Endothelial cell of hepatic sinusoid (primary cell): ENCODE measurements around the gene CD47.

Experiments
- in situ Hi-C: cut with HindIII; loops from 2 replicates; pipeline ENCODE4 v1.10.0; 2017; ENCODE audit warnings: low sequenced_read_pairs

CD47 gene

GRCh38 chr3:108093616-108094015, 2.8 kb upstream of the CD47 start:
- in situ Hi-C loops, result no loop called here

GRCh38 chr3:108093021-108093420, 2.2 kb upstream of the CD47 start:
- in situ Hi-C loops, result no loop called here

- in situ Hi-C loops, result no loop called here
These were observed 1.7 kb upstream of the CD47 start for GRCh38 chr3:108092501-108092900.

DNA sequence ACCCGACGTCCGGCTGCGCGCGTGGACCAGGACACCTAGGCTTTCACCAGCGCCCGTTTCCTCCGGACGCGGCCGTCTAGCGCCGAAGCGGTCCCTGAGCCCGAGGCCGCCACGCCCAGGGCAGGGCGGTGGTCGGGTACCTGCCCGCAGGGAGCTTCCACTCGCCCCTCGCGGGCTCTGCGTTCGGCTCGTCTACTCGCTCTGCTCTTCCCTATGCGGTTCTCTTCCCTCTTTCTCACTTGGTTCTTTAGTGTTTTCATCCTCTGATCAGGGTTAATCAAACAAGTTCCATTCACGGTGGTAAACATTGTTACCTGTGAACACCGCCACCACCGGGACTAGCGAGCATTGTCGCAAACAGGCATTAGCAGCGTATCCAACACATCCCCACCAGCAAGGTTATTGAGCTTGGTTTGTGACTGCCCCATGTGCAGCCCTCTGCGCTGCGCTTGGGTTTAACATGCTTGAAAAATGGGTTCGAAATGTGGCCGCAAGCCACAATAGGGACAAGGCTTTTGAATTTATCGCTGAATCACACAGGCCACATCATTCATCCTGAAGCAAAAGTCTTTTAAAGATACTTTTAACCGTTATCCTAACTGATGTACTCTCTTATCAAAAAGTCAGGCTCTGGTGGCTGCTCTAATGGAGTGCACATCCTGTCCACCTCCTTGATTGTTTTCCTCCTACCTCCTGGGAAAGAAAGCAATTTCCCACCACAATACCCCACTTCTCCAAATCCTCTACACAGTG, 843 bp upstream of the CD47 start:
- in situ Hi-C loops, result no loop called here

DNA sequence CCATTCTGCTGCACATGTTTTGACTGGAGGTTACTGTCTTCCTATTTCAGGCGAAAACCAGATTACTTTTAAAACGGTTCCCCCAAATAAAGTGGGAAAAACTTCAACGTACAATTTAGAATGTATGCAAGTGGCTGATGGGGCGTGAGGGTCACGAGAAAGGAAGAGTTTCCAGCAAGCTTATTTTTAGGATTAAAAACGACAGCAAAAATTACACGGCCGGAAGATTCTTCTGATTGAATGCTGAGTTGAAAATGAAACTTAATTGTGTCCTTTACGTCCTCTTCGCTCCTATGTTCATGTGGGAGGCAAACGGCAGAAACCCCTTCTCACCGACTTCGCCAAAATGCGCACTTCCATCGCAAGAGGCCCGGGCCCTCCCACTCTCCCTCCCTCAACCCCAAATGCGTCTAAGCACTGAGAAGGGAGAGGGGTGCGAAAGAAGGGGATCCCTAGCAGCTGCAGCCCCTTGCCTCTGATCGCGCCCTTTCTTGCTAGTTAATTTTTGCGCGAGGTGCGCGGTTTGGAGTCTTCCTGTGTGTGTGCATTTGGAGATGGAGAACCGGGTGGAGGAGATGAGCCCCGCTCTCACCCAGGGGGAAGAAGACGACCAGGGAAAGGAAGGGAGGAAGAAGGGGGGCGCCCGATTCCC, 656 bp downstream of the CD47 start:
- in situ Hi-C loops, result no loop called here

DNA sequence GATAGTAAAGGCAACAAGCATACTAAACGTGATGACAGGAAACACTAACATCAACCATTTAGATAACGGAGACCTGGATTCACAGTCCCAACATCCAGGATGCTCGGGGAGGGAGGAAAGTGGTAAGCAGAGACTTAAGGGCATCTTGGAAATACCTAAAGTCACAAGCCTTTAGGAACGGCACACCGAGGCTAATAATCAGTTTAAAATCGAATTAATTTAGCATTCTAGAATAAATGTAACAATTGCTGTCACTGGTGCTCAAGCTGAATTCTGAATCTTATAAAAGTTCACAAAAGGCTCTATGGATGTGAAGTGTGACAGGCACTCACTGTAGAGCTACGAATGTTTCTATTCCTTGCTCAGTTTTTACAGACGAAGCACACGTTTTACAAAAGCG, 1.3 kb downstream of the CD47 start:
- in situ Hi-C loops, result no loop called here

DNA sequence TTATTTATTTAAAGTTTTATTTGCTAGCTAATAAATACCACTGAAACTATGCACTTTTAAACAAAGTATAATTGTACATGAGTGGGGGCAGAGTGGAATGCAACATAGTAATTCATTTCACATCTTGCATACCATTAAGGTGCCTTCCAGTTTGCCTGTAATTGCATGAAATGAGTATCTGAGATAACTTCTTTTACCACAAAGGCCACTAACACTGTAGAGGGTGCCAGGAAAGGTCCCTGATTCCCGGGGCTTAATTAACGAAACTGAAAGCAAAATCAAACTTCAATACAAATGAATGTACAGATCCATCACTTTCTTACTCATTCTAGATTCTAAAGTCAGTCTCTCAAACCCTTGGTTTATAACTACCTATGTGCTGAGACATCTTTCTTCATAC, 2.1 kb downstream of the CD47 start:
- in situ Hi-C loops, result no loop called here

GRCh38 chr3:108088146-108088545, 2.7 kb downstream of the CD47 start:
- in situ Hi-C loops, result no loop called here

- in situ Hi-C loops, result no loop called here
These were observed 4.2 kb downstream of the CD47 start for GRCh38 chr3:108086653-108087052.

GRCh38 chr3:108085810-108086350, 5.0 kb downstream of the CD47 start:
- in situ Hi-C loops, result no loop called here

GRCh38 chr3:108085370-108085769, 5.5 kb downstream of the CD47 start:
- in situ Hi-C loops, result no loop called here

- in situ Hi-C loops, result loop anchor here (10.0 kb wide), 1 partner anchor 485 kb away; no protein-coding TSS in a partner anchor
These were observed 11.0 kb downstream of the CD47 start for GRCh38 chr3:108079877-108080276.

DNA sequence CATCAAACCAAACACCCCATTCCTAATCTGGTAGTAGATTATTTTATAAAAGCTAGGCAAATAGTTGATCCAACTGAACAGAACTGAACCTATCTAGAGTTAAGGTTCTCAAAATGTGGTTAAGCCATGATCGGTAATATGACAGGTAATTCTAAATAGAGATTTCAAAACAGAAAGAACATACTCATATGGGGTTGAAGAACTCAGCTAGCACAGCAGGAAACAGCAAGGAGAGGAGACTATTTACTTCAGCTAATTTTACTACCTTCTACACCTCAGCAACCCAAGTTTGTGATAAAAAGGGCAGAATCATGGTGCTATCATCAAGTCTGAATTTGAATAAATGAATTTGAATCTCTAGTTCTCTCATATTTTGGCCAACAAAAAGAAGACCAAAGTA, 11.8 kb downstream of the CD47 start:
- in situ Hi-C loops, result loop anchor here (10.0 kb wide), 1 partner anchor 486 kb away; no protein-coding TSS in a partner anchor

GRCh38 chr3:108076564-108076963, 14.3 kb downstream of the CD47 start:
- in situ Hi-C loops, result loop anchor here (10.0 kb wide), 1 partner anchor 488 kb away; no protein-coding TSS in a partner anchor

DNA sequence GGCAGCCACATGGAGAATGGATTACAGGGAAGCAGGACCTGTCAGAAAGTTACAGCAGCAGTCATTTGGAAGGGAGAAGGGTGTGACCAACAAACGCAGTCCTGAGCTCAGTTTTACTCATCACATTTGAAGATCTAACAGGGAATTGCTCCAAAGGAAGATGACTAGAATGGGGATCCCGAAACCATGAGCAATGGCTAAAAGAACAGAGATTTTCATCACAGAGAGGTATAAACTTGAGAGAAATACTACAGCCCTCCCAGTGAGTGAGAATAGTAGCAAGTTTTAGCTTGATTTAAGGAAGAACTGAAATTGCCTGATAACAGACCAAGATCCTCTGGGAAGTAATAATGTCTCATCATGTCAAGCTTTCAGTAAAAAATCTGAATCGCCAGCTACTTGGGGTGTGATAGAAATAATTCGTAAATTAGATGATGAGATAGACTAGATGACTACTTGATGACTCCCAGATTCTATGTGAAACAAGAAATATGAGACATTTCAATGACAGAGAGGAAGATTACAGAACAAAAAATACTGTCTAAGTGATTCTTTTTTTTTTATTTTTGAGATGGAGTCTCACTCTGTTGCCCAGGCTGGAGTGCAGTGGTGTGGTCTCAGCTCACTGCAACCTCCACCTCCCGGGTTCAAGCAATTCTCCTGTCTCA, 16.9 kb downstream of the CD47 start:
- in situ Hi-C loops, result loop anchor here (10.0 kb wide), 1 partner anchor 491 kb away; no protein-coding TSS in a partner anchor

DNA sequence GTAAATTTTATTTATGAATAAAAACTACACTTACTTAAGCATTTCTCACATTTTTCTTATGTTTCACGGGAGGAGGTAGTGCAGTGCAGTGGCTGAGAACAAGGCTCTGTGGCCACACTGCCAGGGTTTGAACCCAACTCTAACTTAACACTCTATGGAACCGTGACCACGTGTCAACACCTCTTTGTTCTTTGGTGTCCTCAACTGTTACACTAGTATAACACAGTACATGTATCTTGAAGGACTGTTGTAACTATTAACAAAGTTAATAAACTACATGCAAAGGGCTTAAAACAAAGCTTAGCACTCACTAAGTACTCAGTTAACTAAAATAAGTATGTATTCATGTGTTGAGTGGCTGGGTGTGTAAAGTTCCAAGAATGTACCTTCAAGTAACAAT, 19.5 kb downstream of the CD47 start:
- in situ Hi-C loops, result loop anchor here (10.0 kb wide), 1 partner anchor 493 kb away; no protein-coding TSS in a partner anchor

DNA sequence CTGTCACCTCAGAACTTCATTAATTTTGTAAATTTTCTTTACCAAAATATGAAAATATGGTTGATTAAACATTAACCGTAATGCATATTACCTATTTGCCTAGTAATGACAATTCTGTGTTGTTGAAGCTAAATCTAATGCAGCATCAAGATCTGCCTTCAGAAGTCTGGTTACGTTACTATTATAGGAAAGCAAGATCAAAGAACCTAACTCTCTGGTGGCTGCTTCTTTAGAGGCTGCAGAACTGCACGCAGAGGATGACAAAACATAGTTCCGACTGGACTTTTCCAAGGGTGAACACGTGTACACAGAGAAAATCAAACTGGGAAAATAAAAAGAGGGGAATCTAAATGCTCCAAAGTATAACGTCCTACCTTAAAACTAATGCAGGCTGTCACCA, 20.5 kb downstream of the CD47 start:
- in situ Hi-C loops, result loop anchor here (10.0 kb wide), 1 partner anchor 494 kb away; no protein-coding TSS in a partner anchor

DNA sequence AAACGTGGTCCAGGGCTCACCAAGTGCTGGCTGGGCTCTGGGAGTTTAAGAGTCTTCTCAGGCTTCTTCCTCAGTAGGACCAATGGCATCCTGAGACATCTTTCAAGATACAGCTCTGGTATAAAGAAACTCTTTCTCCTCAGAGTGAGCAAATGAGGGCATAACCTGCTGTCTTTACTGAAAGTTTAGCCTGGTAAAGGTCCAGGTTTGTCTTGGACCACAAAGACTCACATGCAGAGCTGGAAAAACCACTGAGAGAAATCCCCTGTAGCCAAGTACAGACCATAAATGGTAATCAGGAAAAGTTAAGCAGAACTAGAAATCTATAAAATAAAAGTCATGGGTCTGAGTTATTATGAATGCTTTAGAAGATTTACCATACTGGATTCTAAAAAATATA, 23.1 kb downstream of the CD47 start:
- in situ Hi-C loops, result no loop called here

- in situ Hi-C loops, result no loop called here
These were observed 25.7 kb downstream of the CD47 start for GRCh38 chr3:108065096-108065495.

DNA sequence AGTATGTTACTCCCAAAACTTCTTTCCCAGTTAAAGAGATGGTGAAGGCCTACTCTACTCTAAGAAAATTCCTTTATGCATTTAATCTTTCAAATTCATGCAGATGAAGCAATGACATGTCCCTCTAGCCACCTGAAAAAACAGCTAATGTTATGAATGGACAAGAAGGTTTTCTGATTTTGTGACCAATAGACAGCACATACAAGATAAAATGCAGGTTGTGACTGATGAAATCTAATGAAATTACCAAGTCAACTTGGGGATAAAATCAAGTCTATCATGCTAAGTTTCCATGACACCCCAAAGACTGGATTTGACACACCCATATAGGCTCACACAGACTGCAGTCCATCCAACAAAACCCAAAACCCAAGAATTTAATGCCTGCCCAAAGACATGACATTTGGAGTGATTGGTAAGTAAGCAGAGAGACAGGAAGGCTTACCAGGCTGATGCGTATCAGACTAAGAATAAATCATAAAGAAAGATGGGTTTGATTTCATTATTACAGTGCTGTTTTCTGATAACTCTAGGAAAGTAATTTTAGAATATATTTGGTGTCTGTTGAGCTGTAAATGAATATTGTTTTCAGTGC, 26.4 kb downstream of the CD47 start:
- in situ Hi-C loops, result no loop called here

DNA sequence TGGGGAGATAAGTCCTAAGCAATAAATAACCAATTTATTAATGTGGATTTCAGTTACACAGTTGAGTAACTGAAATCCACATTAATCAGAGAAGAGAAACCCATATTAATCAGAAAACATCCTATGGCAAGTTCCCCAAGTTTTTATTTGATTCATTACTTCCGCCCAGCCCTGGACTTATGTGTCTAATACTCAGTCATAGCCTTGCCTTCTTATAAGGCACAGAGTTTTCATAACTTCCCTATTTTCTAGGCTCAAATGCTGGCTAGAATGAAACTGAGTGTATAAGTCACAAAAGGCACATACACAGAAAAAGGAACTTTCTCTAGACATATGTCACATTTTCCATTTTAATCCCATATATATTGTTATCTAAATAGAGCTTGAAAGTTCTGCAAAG, 28.8 kb downstream of the CD47 start:
- in situ Hi-C loops, result no loop called here
